HCT116 (cell line): ENCODE results near the gene RSRC1. TPM values are rescaled to one million over a fixed set of nuclear protein-coding genes. Genes with fewer than 3 reads are reported as not detected.

Source experiments
- CEBPB ChIP-seq: IDR thresholded peaks from 2 replicates; pipeline ENCODE4 v1.6.1; 2012; ENCODE audit warnings: low read depth
- CTCF ChIP-seq, 3 experiments: fragments of 200-600 bp in 1 of 3; sonication (generic) in 1 of 3; IDR thresholded peaks in 2 of 3; conservative IDR thresholded peaks in 1 of 3; 2 replicates each; pipeline ENCODE4 v1.5.1; 2012 to 2017; ENCODE audit warnings: low read depth in 2 of 3, low read length in 2 of 3, antibody characterized with exemption in 1 of 3, borderline replicate concordance in 1 of 3, control low read depth in 1 of 3, mild to moderate bottlenecking in 1 of 3, mixed read lengths in 1 of 3, mixed run types in 1 of 3, moderate library complexity in 1 of 3; ENCODE audit not compliant: insufficient read depth in 1 of 3
- EZH2 ChIP-seq: fragments of 200-600 bp; sonication (generic); IDR thresholded peaks from 2 replicates; pipeline ENCODE4 v1.6.1; 2017; ENCODE audit warnings: antibody characterized with exemption, mixed run types
- POLR2AphosphoS5 ChIP-seq: IDR thresholded peaks from 2 replicates; pipeline ENCODE4 v1.6.1; 2011; ENCODE audit warnings: mild to moderate bottlenecking, low read depth, low read length, moderate library complexity
- RAD21 ChIP-seq: IDR thresholded peaks from 2 replicates; pipeline ENCODE4 v1.6.1; 2012; ENCODE audit warnings: low read depth, mild to moderate bottlenecking
- SIN3A ChIP-seq: IDR thresholded peaks from 2 replicates; pipeline ENCODE4 v1.6.1; 2012; ENCODE audit warnings: low read depth
- SRF ChIP-seq: IDR thresholded peaks from 2 replicates; pipeline ENCODE4 v1.6.1; 2012; ENCODE audit warnings: low read depth
- TCF7L2 ChIP-seq: IDR thresholded peaks from 2 replicates; pipeline ENCODE4 v1.7.0; 2011; ENCODE audit warnings: borderline replicate concordance, inconsistent platforms; ENCODE audit not compliant: insufficient read depth, insufficient read length; ENCODE audit errors: extremely low read depth
- ZBTB33 ChIP-seq: IDR thresholded peaks from 2 replicates; pipeline ENCODE4 v1.6.1; 2011; ENCODE audit warnings: mild to moderate bottlenecking, low read length, moderate library complexity; ENCODE audit not compliant: insufficient replicate concordance; ENCODE audit errors: extremely low read depth
- ZNF274 ChIP-seq: fragments of 200-500 bp; sonication (Bioruptor generic); IDR thresholded peaks from 2 replicates; pipeline ENCODE4 v1.6.1; 2014; ENCODE audit warnings: mild to moderate bottlenecking, low read depth, low read length, inconsistent platforms
- total RNA-seq: library from RNA; stranded (reverse); gene quantifications from one replicate; pipeline ENCODE4 v1.2.1, GENCODE V29; 2021; ENCODE audit not compliant: unreplicated experiment

The RSRC1 gene
- total RNA-seq, 1 experiment from 2014 or later = 37.1 TPM

GRCh38 chr3:158107605-158108444, 2.1 kb upstream of the RSRC1 start (continued):
- TF ChIP-seq CTCF (IDR thresholded peaks at IDR 0.05 in 2 of 3, conservative IDR thresholded peaks at IDR 0.05 in 1 of 3; ENCODE audit: borderline replicate concordance in 1 of 3, insufficient read depth in 1 of 3, low read depth in 2 of 3, low read length in 2 of 3) (no peak), RAD21 (no peak), EZH2 (no peak), ZBTB33 (no peak), CEBPB (no peak), POLR2AphosphoS5 (no peak), SRF (no peak), ZNF274 (no peak), SIN3A (no peak), TCF7L2 (no peak)
